Sigmoid colon (tissue), 4 donors: Measurements from ENCODE around the gene A3GALT2.

Source experiments
- CTCF ChIP-seq, 4 experiments: fragments of 450-650 bp in 3 of 4; fragments of 200-600 bp in 1 of 4; IDR thresholded peaks; one replicate each; pipeline ENCODE4 v1.5.1; 2016 to 2019; ENCODE audit warnings: antibody characterized with exemption in 4 of 4, mild to moderate bottlenecking in 3 of 4, moderate library complexity in 2 of 4
- POLR2A ChIP-seq, 2 donors: fragments of 450-650 bp; IDR thresholded peaks; one replicate each; pipeline ENCODE4 v1.6.1; 2016; ENCODE audit warnings: antibody characterized with exemption in 2 of 2, mild to moderate bottlenecking in 2 of 2, moderate library complexity in 2 of 2
- POLR2AphosphoS5 ChIP-seq, 4 donors: sonication (generic); formaldehyde crosslinking; IDR thresholded peaks; one replicate each; pipeline ENCODE4 v1.6.1; 2017; ENCODE audit warnings: antibody characterized with exemption in 4 of 4

DNA sequence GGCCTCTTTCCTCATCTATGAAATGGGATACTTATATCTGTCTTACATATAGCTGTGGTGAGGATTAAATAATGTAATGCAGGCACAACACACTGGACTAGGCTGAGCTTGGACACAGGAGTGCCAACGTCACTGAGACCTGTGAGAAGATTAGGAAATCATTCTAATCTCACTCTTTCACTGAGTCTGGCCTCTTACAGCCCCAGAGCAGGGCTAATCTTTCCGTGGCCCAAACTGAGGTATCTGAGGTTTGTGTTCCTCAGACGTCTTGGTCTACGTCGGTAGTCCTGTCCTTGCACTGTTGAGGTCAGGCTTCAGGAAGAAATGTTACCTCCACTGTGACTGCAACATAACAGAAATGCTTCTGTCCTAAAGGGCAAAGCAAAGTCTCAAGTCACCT, 22.6 kb upstream of the A3GALT2 start:
- TF ChIP-seq POLR2AphosphoS5 (IDR thresholded peaks at IDR 0.05) (no peak), CTCF (IDR thresholded peaks at IDR 0.05) (no peak), POLR2A (IDR thresholded peaks at IDR 0.05) (no peak)
